Psoas muscle (tissue), 8 donors: ENCODE data around the gene RRAS2. TPM values are rescaled to one million over a fixed set of nuclear protein-coding genes. Genes with fewer than 3 reads are reported as not detected.

Source experiments
- ATAC-seq, 4 donors: fragments of 200-7000 bp; cut with Tn5 transposase; one replicate each; pipeline ENCODE4 v1.9.1; 2020; ENCODE audit warnings: moderate library complexity in 3 of 4, mild to moderate bottlenecking in 2 of 4
- DNase-seq, 2 donors: peaks; one replicate each; pipeline ENCODE4 v3.0.0-alpha.2; 2020
- H3K27ac ChIP-seq: fragments of 200-600 bp; one replicate; pipeline ENCODE4 v1.8.0; 2022
- H3K27me3 ChIP-seq, 3 donors: fragments of 200-600 bp in 1 of 3; one replicate each; pipeline versions ENCODE4 v1.6.1 to v1.8.0; 2013 to 2022; ENCODE audit warnings: low read length in 2 of 3, mild to moderate bottlenecking in 2 of 3, moderate library complexity in 1 of 3; ENCODE audit not compliant: insufficient read depth in 3 of 3
- H3K36me3 ChIP-seq, 2 donors: fragments of 200-600 bp in 1 of 2; one replicate each; pipeline versions ENCODE4 v1.6.1 to v1.8.0; 2013 to 2022; ENCODE audit warnings: low read depth in 1 of 2, mild to moderate bottlenecking in 1 of 2, moderate library complexity in 1 of 2; ENCODE audit not compliant: insufficient read depth in 1 of 2
- H3K4me1 ChIP-seq: fragments of 200-600 bp; one replicate; pipeline ENCODE4 v1.8.0; 2022
- H3K4me3 ChIP-seq: fragments of 200-600 bp; one replicate; pipeline ENCODE4 v1.8.0; 2022; ENCODE audit warnings: mild to moderate bottlenecking
- H3K9me3 ChIP-seq: fragments of 200-600 bp; one replicate; pipeline ENCODE4 v1.8.0; 2022
- WGBS, 3 donors: extraction: QIAGEN DNeasy Blood & Tissue Kit; methylation state at CpG; one replicate each; pipeline versions ENCODE4 v1.1.6 to v1.1.7; 2013; 5-methylcytosine and 5-hydroxymethylcytosine counted together
- intact Hi-C, 2 donors: fragments of 100-400 bp; cut with DNase I; formaldehyde crosslinking; loops; one replicate each; pipeline versions ENCODE4 v1.11.0 to v1.14.2; 2022
- polyA plus RNA-seq, 3 donors: library from polyadenylated mRNA; stranded (reverse); fragments of 200-250 nt; gene quantifications; one replicate each; pipeline ENCODE4 v1.2.3, GENCODE V29; 2013
- total RNA-seq, 4 donors: library from RNA; stranded (reverse); fragmentation: NEBNext Ultra II Directional in 2 of 4; extraction: Animal tissue kit (Norgen Biotek cat#: 25700) in 2 of 4; gene quantifications; one replicate each; pipeline versions ENCODE4 v1.2.1 to v1.2.4, GENCODE V29; 2021 to 2023
- TF ChIP-seq, protein P1 (sequence below): fragments of 200-600 bp; IDR thresholded peaks from one replicate; pipeline ENCODE4 v1.8.0; 2022; ENCODE audit warnings: antibody characterized with exemption
- donor health status: healthy with polysubstance abuse.
- donor health status: DM: no; HTN: no; CAD: no; lungs with moderate emphysema.
- donor health status: Bipolar disorder and iron deficiency.
- donor health status: healthy.
- donor health status: DM: yes; HTN: yes; CAD: no.
- donor health status: DM: no; HTN: no; CAD: no.
- donor health status: DM: no; HTN: no; CAD: no.
- donor health status: DM: yes; HTN: yes; CAD: no.

The RRAS2 gene
- total and polyA plus RNA-seq, 7 donors = 44.3 to 89.8 (median 54.0) TPM

DNA sequence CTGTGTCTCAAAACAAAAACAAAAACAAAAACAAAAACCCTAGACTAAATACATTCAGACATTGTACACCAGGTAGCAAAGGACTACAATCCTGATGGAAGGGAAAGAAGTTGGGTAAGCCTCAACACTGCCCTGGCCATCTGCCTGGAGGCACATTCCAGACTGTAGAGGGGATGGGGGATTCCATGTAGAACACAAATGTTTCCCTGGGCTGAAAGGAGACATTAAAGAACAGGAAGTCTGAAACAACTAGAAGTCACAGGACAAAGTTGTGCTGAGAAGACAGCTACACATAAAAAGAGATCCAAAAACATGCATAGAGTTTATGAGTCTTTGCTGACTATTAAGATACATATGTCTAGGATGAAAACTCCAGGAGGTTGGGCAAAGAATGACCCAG lies 83.9 kb downstream of the RRAS2 start:
- no peak overlapping the region for H3K27ac ChIP-seq

GRCh38 chr11:14273895-14274294 lies 85.1 kb downstream of the RRAS2 start:
- no peaks in the 10 kb centered on the region for H3K27me3 ChIP-seq
- WGBS, 3 donors = 91 to 98% (median 98%) methylated on average over 2 of the region's 2 CpGs
- TF ChIP-seq, protein P1, sequence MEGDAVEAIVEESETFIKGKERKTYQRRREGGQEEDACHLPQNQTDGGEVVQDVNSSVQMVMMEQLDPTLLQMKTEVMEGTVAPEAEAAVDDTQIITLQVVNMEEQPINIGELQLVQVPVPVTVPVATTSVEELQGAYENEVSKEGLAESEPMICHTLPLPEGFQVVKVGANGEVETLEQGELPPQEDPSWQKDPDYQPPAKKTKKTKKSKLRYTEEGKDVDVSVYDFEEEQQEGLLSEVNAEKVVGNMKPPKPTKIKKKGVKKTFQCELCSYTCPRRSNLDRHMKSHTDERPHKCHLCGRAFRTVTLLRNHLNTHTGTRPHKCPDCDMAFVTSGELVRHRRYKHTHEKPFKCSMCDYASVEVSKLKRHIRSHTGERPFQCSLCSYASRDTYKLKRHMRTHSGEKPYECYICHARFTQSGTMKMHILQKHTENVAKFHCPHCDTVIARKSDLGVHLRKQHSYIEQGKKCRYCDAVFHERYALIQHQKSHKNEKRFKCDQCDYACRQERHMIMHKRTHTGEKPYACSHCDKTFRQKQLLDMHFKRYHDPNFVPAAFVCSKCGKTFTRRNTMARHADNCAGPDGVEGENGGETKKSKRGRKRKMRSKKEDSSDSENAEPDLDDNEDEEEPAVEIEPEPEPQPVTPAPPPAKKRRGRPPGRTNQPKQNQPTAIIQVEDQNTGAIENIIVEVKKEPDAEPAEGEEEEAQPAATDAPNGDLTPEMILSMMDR = no peak
- ATAC-seq (no peak), DNase-seq (no peak)
- H3K4me1 ChIP-seq = peaks cover 9% of the 10 kb centered on the region
- H3K36me3 ChIP-seq = peaks cover 3 to 18% of the 10 kb centered on the region in 2 donors
- intact Hi-C loops = no loop called here
- no peak overlapping the region for H3K4me3 ChIP-seq
- H3K9me3 ChIP-seq = no peaks in the 10 kb centered on the region
- no peak overlapping the region for H3K27ac ChIP-seq

More for the DNA sequence above, 83.9 kb downstream of the RRAS2 start:
- no peak for ATAC-seq
- peaks cover under 1 to 30% of the 10 kb centered on the region in 2 donors for H3K36me3 ChIP-seq
- peaks cover 3% of the 10 kb centered on the region for H3K4me1 ChIP-seq
- H3K4me3 ChIP-seq = no peak overlapping the region
- H3K9me3 ChIP-seq = no peaks in the 10 kb centered on the region
- intact Hi-C loops = no loop called here
- DNase-seq = no peak
- no peaks in the 10 kb centered on the region for H3K27me3 ChIP-seq
- TF ChIP-seq, protein P1 = no peak

DNA sequence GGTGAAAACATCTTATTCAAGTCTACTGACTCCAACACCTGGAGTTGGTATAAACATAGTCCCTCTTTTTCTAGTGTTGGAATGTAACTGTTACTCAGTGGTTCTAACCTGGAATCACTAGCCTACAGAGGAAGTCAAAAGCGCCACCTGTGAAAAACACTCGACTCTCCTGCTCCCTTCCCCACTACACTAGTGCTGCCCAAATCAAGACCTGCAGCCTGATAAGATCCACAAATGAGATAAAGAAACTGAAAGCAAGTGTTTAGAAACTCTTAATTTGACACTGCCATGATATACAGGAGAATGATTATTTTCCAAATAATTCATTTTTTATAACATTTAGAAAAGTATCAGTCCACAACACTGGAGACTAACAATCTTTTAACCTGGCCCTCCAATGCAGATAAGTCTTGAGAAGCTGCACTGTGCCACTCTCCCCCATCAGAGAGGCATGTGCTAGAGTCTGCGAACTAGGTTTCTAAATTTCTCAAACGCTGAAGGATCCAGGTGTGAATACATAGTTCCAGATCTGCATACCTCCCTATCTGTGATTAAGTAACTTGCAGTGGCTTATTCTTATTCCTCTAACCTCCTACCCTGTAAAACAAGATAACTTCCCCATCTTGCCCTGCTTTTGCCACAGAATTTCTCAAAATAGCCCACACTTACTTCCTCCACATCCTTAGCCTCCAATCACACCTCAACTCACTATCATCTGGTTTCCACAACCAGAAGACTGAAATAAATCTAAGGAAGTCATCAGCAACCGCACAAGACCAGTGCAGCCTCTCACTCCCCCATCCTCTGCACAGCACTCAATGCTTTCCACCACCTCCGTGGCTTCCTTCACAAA lies 88.1 kb downstream of the RRAS2 start:
- intact Hi-C loops = no loop called here
- H3K27ac ChIP-seq = no peak overlapping the region
- WGBS, 3 donors = 63 to 74% (median 68%) methylated on average over 6 of the region's 6 CpGs

GRCh38 chr11:14269692-14270573 lies 89.0 kb downstream of the RRAS2 start:
- no peak overlapping the region for H3K27ac ChIP-seq
- DNase-seq = no peak
- H3K27me3 ChIP-seq = no peaks in the 10 kb centered on the region
- no peak overlapping the region for H3K4me3 ChIP-seq
- WGBS, 3 donors = 85 to 90% (median 86%) methylated on average over 5 of the region's 5 CpGs
- intact Hi-C loops = no loop called here
- peaks cover 9% of the 10 kb centered on the region for H3K4me1 ChIP-seq
- peaks cover 3 to 24% of the 10 kb centered on the region in 2 donors for H3K36me3 ChIP-seq
- TF ChIP-seq, protein P1 = no peak
- peak in 3 of 4 donors; percentile 42 to 45 (median 43) for ATAC-seq
- no peaks in the 10 kb centered on the region for H3K9me3 ChIP-seq

More for the DNA sequence above, 88.1 kb downstream of the RRAS2 start:
- TF ChIP-seq, protein P1 = no peak
- no peak for DNase-seq
- no peak overlapping the region for H3K4me3 ChIP-seq
- peaks cover 3 to 15% of the 10 kb centered on the region in 2 donors for H3K36me3 ChIP-seq
- peaks cover 9% of the 10 kb centered on the region for H3K4me1 ChIP-seq
- H3K27me3 ChIP-seq = no peaks in the 10 kb centered on the region
- ATAC-seq = no peak
- no peaks in the 10 kb centered on the region for H3K9me3 ChIP-seq
